IMR-90 (cell line): ENCODE measurements around the gene MORN5. TPM values are rescaled to one million over a fixed set of nuclear protein-coding genes. Genes with fewer than 3 reads are reported as not detected.

ENCODE experiments used
- ATAC-seq: fragments of 200-7000 bp; cut with Tn5 transposase; 2 replicates; pipeline ENCODE4 v1.9.1; 2020; ENCODE audit warnings: low read depth, mild to moderate bottlenecking, moderate library complexity
- BruUV-seq: library from RNA; stranded (reverse); fragments of 400-500 nt; replicated peaks from 2 replicates; lab custom pipeline; 2021; lab: Mats Ljungman, UMichigan
- CTCF ChIA-PET: fragments of 300-600 bp; formaldehyde crosslinking; extraction: SDS; loops from one replicate; lab custom pipeline; 2021; ENCODE audit warnings: antibody characterized with exemption; lab: Yijun Ruan, JAX
- POLR2A ChIA-PET: fragments of 300-600 bp; sonication (Branson Sonifier 250); formaldehyde crosslinking; loops from one replicate; lab custom pipeline; 2022; ENCODE audit warnings: antibody characterized with exemption; ENCODE audit not compliant: unreplicated experiment; lab: Charles Lee
- DNase-seq: peaks from one replicate; pipeline ENCODE4 v3.0.0; 2013
- H2AFZ ChIP-seq: replicated peaks from 2 replicates; pipeline ENCODE3; 2013; ENCODE audit warnings: low read length, mild to moderate bottlenecking; ENCODE audit not compliant: poor library complexity
- H2AK5ac ChIP-seq: 2 replicates; pipeline ENCODE4 v1.6.1; 2013; ENCODE audit warnings: low read depth, low read length, inconsistent platforms
- H2AK9ac ChIP-seq: replicated peaks from 2 replicates; pipeline ENCODE3; 2013; ENCODE audit warnings: mild to moderate bottlenecking, low read depth, low read length, moderate library complexity; ENCODE audit not compliant: poor library complexity
- H2BK120ac ChIP-seq: 2 replicates; pipeline ENCODE4 v1.6.1; 2013; ENCODE audit warnings: low read depth, low read length, inconsistent platforms
- H2BK15ac ChIP-seq: 3 replicates; pipeline ENCODE4 v1.6.1; 2013; ENCODE audit warnings: low read depth, low read length, inconsistent platforms
- H2BK20ac ChIP-seq: 2 replicates; pipeline ENCODE4 v1.6.1; 2013; ENCODE audit warnings: low read depth, mild to moderate bottlenecking, inconsistent platforms, low read length, moderate library complexity
- H2BK5ac ChIP-seq: 2 replicates; pipeline ENCODE4 v1.6.1; 2013; ENCODE audit warnings: mild to moderate bottlenecking, low read depth, low read length, inconsistent platforms; ENCODE audit not compliant: poor library complexity, severe bottlenecking
- H3K14ac ChIP-seq: replicated peaks from 2 replicates; pipeline ENCODE4 v1.6.1; 2013; ENCODE audit warnings: low read depth, low read length, inconsistent platforms
- H3K18ac ChIP-seq: 2 replicates; pipeline ENCODE4 v1.6.1; 2013; ENCODE audit warnings: low read depth, low read length, control low read depth
- H3K23ac ChIP-seq: 2 replicates; pipeline ENCODE4 v1.6.1; 2013; ENCODE audit warnings: low read depth, low read length, inconsistent platforms
- H3K27ac ChIP-seq: 2 replicates; pipeline ENCODE4 v1.5.1; 2013; ENCODE audit warnings: mild to moderate bottlenecking, control low read depth, low read length; ENCODE audit not compliant: insufficient read depth
- H3K27me3 ChIP-seq: 2 replicates; pipeline ENCODE4 v1.6.1; 2013; ENCODE audit warnings: low read length; ENCODE audit not compliant: control insufficient read depth, insufficient read depth
- H3K36me3 ChIP-seq: 2 replicates; pipeline ENCODE4 v1.6.1; 2013; ENCODE audit warnings: low read length, mixed read lengths; ENCODE audit not compliant: control insufficient read depth, insufficient read depth
- H3K4ac ChIP-seq: 2 replicates; pipeline ENCODE4 v1.6.1; 2013; ENCODE audit warnings: low read depth, low read length, inconsistent platforms
- H3K4me1 ChIP-seq: 2 replicates; pipeline ENCODE4 v1.6.1; 2013; ENCODE audit warnings: low read length, mixed read lengths; ENCODE audit not compliant: control insufficient read depth, insufficient read depth
- H3K4me2 ChIP-seq: 2 replicates; pipeline ENCODE4 v1.6.1; 2013; ENCODE audit warnings: low read depth, mild to moderate bottlenecking, control low read depth, low read length, moderate library complexity
- H3K4me3 ChIP-seq: 2 replicates; pipeline ENCODE4 v1.5.1; 2013; ENCODE audit warnings: low read depth, mild to moderate bottlenecking, control low read depth, low read length, moderate library complexity; ENCODE audit not compliant: insufficient read depth
- H3K56ac ChIP-seq: 2 replicates; pipeline ENCODE4 v1.6.1; 2013; ENCODE audit warnings: low read length, inconsistent platforms; ENCODE audit not compliant: insufficient read depth; ENCODE audit errors: extremely low read depth
- H3K79me1 ChIP-seq, 2 experiments: 2 replicates each; pipeline ENCODE4 v1.6.1; 2013; ENCODE audit warnings: low read length in 2 of 2, inconsistent platforms in 1 of 2, low read depth in 1 of 2
- H3K9ac ChIP-seq: 2 replicates; pipeline ENCODE4 v1.6.1; 2013; ENCODE audit warnings: low read depth, low read length, control low read depth
- H3K9me1 ChIP-seq: 2 replicates; pipeline ENCODE4 v1.6.1; 2013; ENCODE audit warnings: low read length, inconsistent platforms; ENCODE audit not compliant: insufficient read depth
- H3K9me3 ChIP-seq: 2 replicates; pipeline ENCODE4 v1.6.1; 2013; ENCODE audit warnings: low read length; ENCODE audit not compliant: control insufficient read depth, insufficient read depth
- H4K20me1 ChIP-seq: 2 replicates; pipeline ENCODE4 v1.6.1; 2013; ENCODE audit warnings: low read length, inconsistent platforms; ENCODE audit not compliant: insufficient read depth
- H4K5ac ChIP-seq: 2 replicates; pipeline ENCODE4 v1.6.1; 2013; ENCODE audit warnings: mild to moderate bottlenecking, low read depth, low read length, control low read depth
- H4K8ac ChIP-seq, 2 experiments: 2 replicates each; pipeline ENCODE4 v1.6.1; 2013; ENCODE audit warnings: low read depth in 2 of 2, low read length in 2 of 2, control low read depth in 1 of 2, inconsistent platforms in 1 of 2
- H4K91ac ChIP-seq: 2 replicates; pipeline ENCODE4 v1.6.1; 2013; ENCODE audit warnings: low read depth, low read length, inconsistent platforms; ENCODE audit not compliant: insufficient read depth
- CEBPB ChIP-seq: IDR thresholded peaks from 2 replicates; pipeline ENCODE4 v1.6.1; 2012; ENCODE audit warnings: low read depth, low read length, improper control_type of control experiment
- CHD1 ChIP-seq: IDR thresholded peaks from 2 replicates; pipeline ENCODE4 v1.6.1; 2012; ENCODE audit warnings: low read depth, low read length, improper control_type of control experiment
- MAFK ChIP-seq: IDR thresholded peaks from 2 replicates; pipeline ENCODE4 v1.6.1; 2012; ENCODE audit warnings: low read depth, low read length, improper control_type of control experiment
- MXI1 ChIP-seq: IDR thresholded peaks from 2 replicates; pipeline ENCODE4 v1.6.1; 2012; ENCODE audit warnings: low read depth, mild to moderate bottlenecking, low read length, moderate library complexity, borderline replicate concordance
- NFE2L2 ChIP-seq: fragments of 150-350 bp; IDR thresholded peaks from 2 replicates; pipeline ENCODE4 v1.6.1; 2016; ENCODE audit warnings: low read depth, mild to moderate bottlenecking, low read length
- RCOR1 ChIP-seq: IDR thresholded peaks from 2 replicates; pipeline ENCODE4 v1.6.1; 2012; ENCODE audit warnings: mild to moderate bottlenecking, low read length, improper control_type of control experiment; ENCODE audit not compliant: insufficient replicate concordance
- RFX5 ChIP-seq: IDR thresholded peaks from 2 replicates; pipeline ENCODE4 v1.8.0; 2012; ENCODE audit warnings: low read depth, mild to moderate bottlenecking, low read length, moderate library complexity
- WGBS, 2 experiments: methylation state at CpG; one replicate each; pipeline versions ENCODE4 v1.1.5 to v1.1.7; 2013; ENCODE audit warnings: missing lambda C conversion rate in 2 of 2; ENCODE audit not compliant: insufficient read length in 1 of 2; ENCODE audit errors: extremely low coverage in 2 of 2; 5-methylcytosine and 5-hydroxymethylcytosine counted together
- dilution Hi-C: fragments of 300-500 bp; cut with HindIII; formaldehyde crosslinking; loops from one replicate; pipeline ENCODE4 v1.14.3; 2018; ENCODE audit warnings: low sequenced_read_pairs; ENCODE audit not compliant: unreplicated experiment
- in situ Hi-C: fragments of 300-500 bp; cut with MboI; formaldehyde crosslinking; loops from 3 replicates; pipeline ENCODE4 v1.14.3; 2019; ENCODE audit warnings: low sequenced_read_pairs, inconsistent platforms, mixed read lengths
- intact Hi-C: fragments of 100-400 bp; cut with micrococcal nuclease; formaldehyde crosslinking; loops from 2 replicates; pipeline ENCODE4 v1.10.0; 2022
- polyA plus RNA-seq, 3 experiments: library from polyadenylated mRNA; depleted of rRNA; stranded (reverse); fragments of >200 nt; gene quantifications; 2 replicates each; pipeline ENCODE4 v1.2.3, GENCODE V29; 2012; ENCODE audit warnings: low replicate concordance in 1 of 3
- total RNA-seq: library from RNA; depleted of rRNA; stranded (reverse); fragments of >200 nt; gene quantifications from 2 replicates; pipeline ENCODE4 v1.2.3, GENCODE V29; 2012
- TF ChIP-seq, protein P1 (sequence below): fragments of 150-350 bp; IDR thresholded peaks from 2 replicates; pipeline ENCODE4 v1.6.1; 2017; ENCODE audit warnings: mild to moderate bottlenecking, antibody characterized with exemption, low read length, low read depth
- TF ChIP-seq, protein P2 (sequence below): fragments of 150-350 bp; IDR thresholded peaks from 2 replicates; pipeline ENCODE4 v1.6.1; 2016; ENCODE audit warnings: low read depth, mild to moderate bottlenecking, low read length, moderate library complexity, borderline replicate concordance
- TF ChIP-seq, protein P3 (sequence below): conservative IDR thresholded peaks from 2 replicates; pipeline ENCODE4 v1.5.1; 2012; ENCODE audit warnings: mild to moderate bottlenecking, low read depth, low read length, improper control_type of control experiment

MORN5 gene
- total and polyA plus RNA-seq, 2 of the 4 experiments (the other 2 are of a cell fraction): not detected

DNA sequence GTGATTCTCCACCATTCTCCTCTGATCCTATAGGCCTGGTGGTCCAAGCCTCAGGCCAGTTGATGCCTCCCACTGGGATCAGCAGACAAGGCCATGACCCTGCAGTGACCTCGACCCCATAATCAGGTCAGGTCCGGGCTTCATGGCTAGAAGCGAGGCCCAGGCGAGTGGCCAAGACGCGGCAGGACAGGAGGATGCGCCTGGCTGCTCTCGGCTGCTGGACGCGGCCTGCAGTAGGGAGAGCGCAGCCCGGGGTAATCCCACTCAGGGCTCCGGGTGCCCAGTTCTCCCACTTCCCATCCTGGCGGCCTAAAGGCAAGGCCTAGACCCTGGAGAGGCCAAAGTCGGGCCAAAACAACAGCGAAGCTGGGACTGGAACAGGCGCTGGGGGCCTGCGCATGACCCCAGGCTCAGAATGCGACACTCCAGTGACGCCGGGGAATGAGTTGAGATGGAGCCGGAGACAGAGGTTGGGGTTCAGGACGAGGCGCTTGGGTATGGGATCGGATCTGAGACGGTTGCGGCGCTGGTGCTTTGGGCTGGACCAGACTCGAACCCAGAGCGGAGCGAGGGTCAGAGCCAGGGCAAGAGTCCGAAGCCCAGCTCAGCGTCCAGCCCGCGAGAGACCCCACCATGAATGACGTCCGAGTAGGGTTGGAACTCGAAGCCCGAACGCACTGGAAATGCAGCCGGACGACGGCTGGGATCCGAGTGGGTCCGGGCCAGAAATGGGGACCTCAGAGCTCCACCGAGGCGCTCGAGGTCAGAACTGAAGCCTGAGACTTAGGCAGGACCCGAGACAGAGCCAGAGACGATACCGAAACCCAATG, 65.8 kb downstream of the MORN5 start (continued):
- no peak for TF ChIP-seq MXI1
- TF ChIP-seq MAFK: no peak

DNA sequence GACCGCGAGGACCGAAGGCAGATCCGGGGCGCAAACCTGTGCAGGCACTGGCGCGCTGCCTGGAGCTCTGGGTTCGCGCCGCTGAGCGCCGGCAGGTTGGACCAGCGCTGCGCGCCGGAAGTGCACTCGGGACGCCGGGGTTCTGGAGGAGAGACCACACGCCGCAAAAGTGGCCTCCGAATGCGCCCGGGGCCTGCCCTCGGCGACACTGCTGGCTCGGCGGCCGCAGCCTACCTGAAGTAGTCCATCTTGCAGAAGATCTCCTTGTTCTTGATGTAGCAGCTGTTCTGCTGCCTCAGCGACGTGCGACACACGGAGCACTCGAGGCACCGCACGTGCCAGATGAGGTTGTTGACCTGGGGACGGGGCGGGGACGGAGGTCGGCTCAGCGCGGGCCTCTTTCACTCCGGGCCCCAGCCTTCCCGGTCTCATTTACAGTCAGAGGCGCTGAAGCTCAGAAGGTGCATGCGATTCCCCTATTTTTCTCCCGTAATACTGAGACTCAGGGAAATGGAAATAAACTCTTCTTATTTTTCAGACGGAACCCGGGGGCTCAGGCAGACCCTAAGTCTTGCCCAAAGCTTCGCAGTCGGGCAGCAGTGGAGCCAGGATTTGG, 66.5 kb downstream of the MORN5 start:
- ATAC-seq (no peak), DNase-seq (no peak)
- ChIA-PET CTCF (no interaction called here), POLR2A (interaction anchor here (0.6 kb wide), 1 partner anchor 1692 kb away, joined by 4 read pairs; no protein-coding TSS in a partner anchor)
- no peak overlapping the region for H3K4me3 ChIP-seq
- no peak overlapping the region for H4K91ac ChIP-seq
- no peak overlapping the region for H4K8ac ChIP-seq
- H2BK5ac ChIP-seq: no peak overlapping the region
- no peak overlapping the region for H2BK15ac ChIP-seq
- H3K14ac ChIP-seq: no peak overlapping the region
- intact Hi-C loops (no loop called here), dilution Hi-C loops (no loop called here), in situ Hi-C loops (no loop called here)
- no peak overlapping the region for H2BK20ac ChIP-seq
- H3K9me1 ChIP-seq: 0 out of 2 replicates have a peak, but pooled peaks cover 4% of the 10 kb centered on the region
- H3K9me3 ChIP-seq: peaks cover 2% of the 10 kb centered on the region; the same call in 1 of the 2 replicates
- H2AFZ ChIP-seq: peak overlapping the region; percentile 63
- H2AK5ac ChIP-seq: no peak overlapping the region
- no peak overlapping the region for H4K5ac ChIP-seq
- H2AK9ac ChIP-seq: no peak overlapping the region
- H3K36me3 ChIP-seq: no peaks in the 10 kb centered on the region
- no peak overlapping the region for H3K27ac ChIP-seq
- 0 out of 2 replicates have a peak overlapping the region, but pooled peaks have one; percentile 56 for H3K23ac ChIP-seq
- H4K20me1 ChIP-seq: peaks cover 12% of the 10 kb centered on the region; the same call in 1 of the 2 replicates
- no peak overlapping the region for H3K4ac ChIP-seq
- no peak overlapping the region for H3K18ac ChIP-seq
- H2BK120ac ChIP-seq: no peak overlapping the region
- H3K4me1 ChIP-seq: no peaks in the 10 kb centered on the region; the same call in 1 of the 2 replicates
- H3K79me1 ChIP-seq: no peaks in the 10 kb centered on the region
- H3K9ac ChIP-seq: no peak overlapping the region
- BruUV-seq: no TSS peak
- WGBS, 2 experiments: 3% methylated on average over 31 of the region's 51 CpGs; no CpG with 5 or more reads in 1 of the 2 experiments
- H3K4me2 ChIP-seq: peak overlapping the region; percentile 31; the same call in 1 of the 2 replicates
- H3K27me3 ChIP-seq: peaks cover 96% of the 10 kb centered on the region
- no peak overlapping the region for H3K56ac ChIP-seq
- TF ChIP-seq CEBPB (no peak), MXI1 (no peak), CHD1 (no peak), RFX5 (no peak), RCOR1 (no peak), NFE2L2 (no peak)
- TF ChIP-seq, protein P1, sequence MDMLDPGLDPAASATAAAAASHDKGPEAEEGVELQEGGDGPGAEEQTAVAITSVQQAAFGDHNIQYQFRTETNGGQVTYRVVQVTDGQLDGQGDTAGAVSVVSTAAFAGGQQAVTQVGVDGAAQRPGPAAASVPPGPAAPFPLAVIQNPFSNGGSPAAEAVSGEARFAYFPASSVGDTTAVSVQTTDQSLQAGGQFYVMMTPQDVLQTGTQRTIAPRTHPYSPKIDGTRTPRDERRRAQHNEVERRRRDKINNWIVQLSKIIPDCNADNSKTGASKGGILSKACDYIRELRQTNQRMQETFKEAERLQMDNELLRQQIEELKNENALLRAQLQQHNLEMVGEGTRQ: no peak
- TF ChIP-seq, protein P2, sequence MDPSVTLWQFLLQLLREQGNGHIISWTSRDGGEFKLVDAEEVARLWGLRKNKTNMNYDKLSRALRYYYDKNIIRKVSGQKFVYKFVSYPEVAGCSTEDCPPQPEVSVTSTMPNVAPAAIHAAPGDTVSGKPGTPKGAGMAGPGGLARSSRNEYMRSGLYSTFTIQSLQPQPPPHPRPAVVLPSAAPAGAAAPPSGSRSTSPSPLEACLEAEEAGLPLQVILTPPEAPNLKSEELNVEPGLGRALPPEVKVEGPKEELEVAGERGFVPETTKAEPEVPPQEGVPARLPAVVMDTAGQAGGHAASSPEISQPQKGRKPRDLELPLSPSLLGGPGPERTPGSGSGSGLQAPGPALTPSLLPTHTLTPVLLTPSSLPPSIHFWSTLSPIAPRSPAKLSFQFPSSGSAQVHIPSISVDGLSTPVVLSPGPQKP: no peak
- TF ChIP-seq, protein P3, sequence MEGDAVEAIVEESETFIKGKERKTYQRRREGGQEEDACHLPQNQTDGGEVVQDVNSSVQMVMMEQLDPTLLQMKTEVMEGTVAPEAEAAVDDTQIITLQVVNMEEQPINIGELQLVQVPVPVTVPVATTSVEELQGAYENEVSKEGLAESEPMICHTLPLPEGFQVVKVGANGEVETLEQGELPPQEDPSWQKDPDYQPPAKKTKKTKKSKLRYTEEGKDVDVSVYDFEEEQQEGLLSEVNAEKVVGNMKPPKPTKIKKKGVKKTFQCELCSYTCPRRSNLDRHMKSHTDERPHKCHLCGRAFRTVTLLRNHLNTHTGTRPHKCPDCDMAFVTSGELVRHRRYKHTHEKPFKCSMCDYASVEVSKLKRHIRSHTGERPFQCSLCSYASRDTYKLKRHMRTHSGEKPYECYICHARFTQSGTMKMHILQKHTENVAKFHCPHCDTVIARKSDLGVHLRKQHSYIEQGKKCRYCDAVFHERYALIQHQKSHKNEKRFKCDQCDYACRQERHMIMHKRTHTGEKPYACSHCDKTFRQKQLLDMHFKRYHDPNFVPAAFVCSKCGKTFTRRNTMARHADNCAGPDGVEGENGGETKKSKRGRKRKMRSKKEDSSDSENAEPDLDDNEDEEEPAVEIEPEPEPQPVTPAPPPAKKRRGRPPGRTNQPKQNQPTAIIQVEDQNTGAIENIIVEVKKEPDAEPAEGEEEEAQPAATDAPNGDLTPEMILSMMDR: no peak
